Activated CD4-positive, alpha-beta memory T cell treated with anti-CD3 and anti-CD28 coated beads, Interleukin-2, amount 10 ng/mL, durations not matched to agents 7 days and 5 days (primary cell): Measurements from ENCODE around the gene ZNF20. TPM values are rescaled to one million over a fixed set of nuclear protein-coding genes. Genes with fewer than 3 reads are reported as not detected.
A peak's percentile ranks its signal among the peaks of the same experiment; 100 is the strongest.
"Not testable (repeated sequence)": the region's sequence is repeated elsewhere in the genome, so short reads cannot be mapped to it uniquely, and the experiment has no call there.

Experiments
- CTCF ChIA-PET: fragments of 350-600 bp; sonication (Branson Sonifier 250); formaldehyde crosslinking; loops from one replicate; lab custom pipeline; 2021; ENCODE audit warnings: antibody characterized with exemption, inconsistent platforms; lab: Charles Lee
- POLR2A ChIA-PET: fragments of 350-600 bp; sonication (Branson Sonifier 250); formaldehyde crosslinking; loops from one replicate; lab custom pipeline; 2021; ENCODE audit warnings: antibody characterized with exemption; lab: Charles Lee
- DNase-seq: peaks from one replicate; pipeline ENCODE4 v3.0.0-alpha.2; 2020
- H3K27ac Mint-ChIP-seq: one replicate; pipeline ENCODE4 v1.8.0; 2021; ENCODE audit warnings: mild to moderate bottlenecking, mixed read lengths
- H3K27me3 Mint-ChIP-seq: one replicate; pipeline ENCODE4 v1.8.0; 2021; ENCODE audit warnings: mixed read lengths
- H3K36me3 Mint-ChIP-seq: one replicate; pipeline ENCODE4 v1.8.0; 2021; ENCODE audit warnings: low read depth, mixed read lengths
- H3K4me1 Mint-ChIP-seq: one replicate; pipeline ENCODE4 v1.8.0; 2021; ENCODE audit warnings: mixed read lengths
- H3K4me3 Mint-ChIP-seq: one replicate; pipeline ENCODE4 v1.8.0; 2021; ENCODE audit warnings: mild to moderate bottlenecking, mixed read lengths
- H3K9me3 Mint-ChIP-seq: one replicate; pipeline ENCODE4 v1.8.0; 2021; ENCODE audit warnings: mixed read lengths
- total RNA-seq, 2 experiments: library from RNA; stranded (reverse); gene quantifications; one replicate each; pipeline ENCODE4 v1.2.3, GENCODE V29; 2021

Gene ZNF20
- total RNA-seq, 2 experiments from 2014 or later: 5.3 to 5.8 TPM

GRCh38 chr19:12141405-12141736 lies 1.2 kb upstream of the ZNF20 start:
- Mint-ChIP-seq H3K4me1 (peaks cover 31% of the 10 kb centered on the region), H3K4me3 (peak overlapping the region; percentile 92), H3K27me3 (no peaks in the 10 kb centered on the region), H3K9me3 (peaks cover 30% of the 10 kb centered on the region), H3K36me3 (peaks cover 40% of the 10 kb centered on the region), H3K27ac (no peak overlapping the region)
- ChIA-PET POLR2A (interaction anchor here (1.2 to 2.1 kb wide), 5 partner anchors 15 to 217 kb away, joined by 3 to 18 read pairs (median 5); partner anchors contain the start of genes ZNF136, ZNF625 and ZNF700), CTCF (interaction anchor here (1.1 to 2.8 kb wide), 14 partner anchors 14 to 344 kb away, joined by 3 to 43 read pairs (median 6); partner anchors contain the start of genes ZNF443, ZNF491, ZNF625 and ZNF700)
- DNase-seq: no peak

DNA sequence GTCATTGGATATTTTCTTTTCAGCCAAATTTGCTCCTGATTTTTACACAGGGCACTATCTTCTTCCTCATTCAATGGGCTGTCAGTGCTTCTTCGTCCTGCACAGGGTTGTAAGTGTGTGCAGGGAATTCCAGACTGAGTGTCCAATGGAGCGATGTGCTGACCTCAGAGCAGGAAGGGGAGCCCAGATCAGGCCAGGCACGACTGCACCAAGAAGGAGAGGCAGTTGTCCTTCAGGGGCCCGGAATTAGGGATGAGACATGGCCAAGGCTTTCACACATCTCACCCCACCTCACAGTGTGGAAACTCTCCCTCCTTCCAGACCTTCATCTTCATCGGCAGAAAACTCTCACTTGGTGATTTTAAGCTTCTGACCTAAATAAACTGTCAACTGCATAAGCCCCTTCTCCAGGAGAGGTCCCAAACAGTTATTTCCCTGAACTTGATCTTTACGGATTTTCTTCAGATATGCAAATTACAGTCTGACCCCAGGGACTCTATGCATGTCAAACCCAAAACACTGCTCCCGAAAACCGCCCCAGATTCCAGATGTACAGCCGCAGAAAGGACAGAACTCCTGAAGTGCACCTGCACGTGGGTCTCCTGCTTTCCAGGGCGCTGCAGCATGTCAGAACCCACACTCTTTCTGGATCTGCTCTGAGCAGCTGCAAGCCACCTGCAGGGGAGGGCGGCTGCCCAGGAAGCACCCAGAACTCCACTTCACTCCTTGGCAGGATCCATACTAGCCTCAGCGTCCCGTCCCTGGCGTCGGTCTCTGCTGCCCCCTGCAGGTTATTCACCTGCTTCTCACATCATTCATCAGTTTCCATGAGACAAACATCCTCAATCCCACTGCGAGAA lies 625 bp upstream of the ZNF20 start:
- CTCF ChIA-PET: interaction anchor here (1.1 to 2.8 kb wide), 17 partner anchors 14 to 343 kb away, joined by 3 to 43 read pairs (median 5); partner anchors contain the start of genes ZNF136, ZNF443, ZNF491 and ZNF625
- peaks cover 25% of the 10 kb centered on the region for H3K9me3 Mint-ChIP-seq
- DNase-seq: peak; percentile 87
- peak overlapping the region; percentile 64 for H3K27ac Mint-ChIP-seq
- POLR2A ChIA-PET: interaction anchor here (0.6 to 2.1 kb wide), 9 partner anchors 15 to 217 kb away, joined by 3 to 18 read pairs (median 5); partner anchors contain the start of genes ZNF136, ZNF563, ZNF625 and ZNF700
- H3K36me3 Mint-ChIP-seq: peaks cover 36% of the 10 kb centered on the region
- H3K27me3 Mint-ChIP-seq: no peaks in the 10 kb centered on the region
- H3K4me1 Mint-ChIP-seq: peaks cover 31% of the 10 kb centered on the region
- peak overlapping the region; percentile 92 for H3K4me3 Mint-ChIP-seq

- Mint-ChIP-seq H3K27ac (no peak overlapping the region), H3K36me3 (peaks cover 42% of the 10 kb centered on the region), H3K4me3 (peak overlapping the region; percentile 92), H3K27me3 (no peaks in the 10 kb centered on the region), H3K4me1 (peaks cover 31% of the 10 kb centered on the region), H3K9me3 (peaks cover 23% of the 10 kb centered on the region)
- ChIA-PET POLR2A (interaction anchor here (2.0 kb wide), 1 partner anchor 151 kb away, joined by 5 read pairs; no protein-coding TSS in a partner anchor), CTCF (interaction anchor here (2.7 to 2.8 kb wide), 2 partner anchors 79 to 216 kb away, joined by 20 to 43 read pairs; partner anchors contain the start of gene ZNF700)
- DNase-seq: no peak
These were observed 881 bp downstream of the ZNF20 start for GRCh38 chr19:12139269-12139668.

- Mint-ChIP-seq H3K27ac (no peak overlapping the region), H3K27me3 (no peaks in the 10 kb centered on the region), H3K4me3 (no peak overlapping the region), H3K9me3 (peaks cover 38% of the 10 kb centered on the region), H3K36me3 (peaks cover 61% of the 10 kb centered on the region), H3K4me1 (peaks cover 31% of the 10 kb centered on the region)
- ChIA-PET POLR2A (no interaction called here), CTCF (interaction anchor here (0.8 kb wide), 1 partner anchor 213 kb away, joined by 3 read pairs; the partner anchor contains the start of gene ZNF700)
- DNase-seq: no peak
These were observed 2.8 kb downstream of the ZNF20 start for GRCh38 chr19:12137221-12137940.

DNA sequence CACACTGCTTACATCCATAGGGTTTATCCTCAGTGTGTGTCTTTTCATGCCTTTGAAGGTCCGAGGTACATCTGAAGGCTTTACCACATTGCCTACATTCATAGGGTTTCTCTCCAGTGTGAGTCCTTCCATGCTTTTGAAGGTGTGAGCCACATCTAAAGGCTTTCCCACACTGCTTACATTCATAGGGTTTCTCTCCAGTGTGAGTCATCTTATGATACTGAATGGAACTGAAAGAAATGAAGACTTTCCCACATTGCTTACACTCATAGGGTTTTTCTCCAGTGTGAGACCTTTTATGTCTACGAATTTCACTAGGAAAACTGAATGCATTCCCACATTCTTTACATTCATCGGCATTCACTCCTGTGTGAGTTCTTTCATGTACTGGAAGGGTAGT lies 7.1 kb downstream of the ZNF20 start:
- H3K4me3 Mint-ChIP-seq: no peak overlapping the region
- POLR2A ChIA-PET: no interaction called here
- H3K27ac Mint-ChIP-seq: no peak overlapping the region
- peaks cover 7% of the 10 kb centered on the region for H3K4me1 Mint-ChIP-seq
- CTCF ChIA-PET: no interaction called here
- DNase-seq: no peak
- H3K36me3 Mint-ChIP-seq: peaks cover 67% of the 10 kb centered on the region
- H3K9me3 Mint-ChIP-seq: peaks cover 57% of the 10 kb centered on the region
- no peaks in the 10 kb centered on the region for H3K27me3 Mint-ChIP-seq

GRCh38 chr19:12126707-12127106 lies 13.4 kb downstream of the ZNF20 start:
- no peak for DNase-seq
- Mint-ChIP-seq H3K36me3 (peaks cover 11% of the 10 kb centered on the region), H3K27me3 (no peaks in the 10 kb centered on the region), H3K4me1 (no peaks in the 10 kb centered on the region), H3K4me3 (no peak overlapping the region), H3K27ac (no peak overlapping the region), H3K9me3 (peaks cover 37% of the 10 kb centered on the region)
- POLR2A ChIA-PET: no interaction called here
- CTCF ChIA-PET: interaction anchor here (1.3 to 1.7 kb wide), 2 partner anchors 9 to 14 kb away, joined by 4 to 7 read pairs; partner anchors contain the start of gene ZNF20

- POLR2A ChIA-PET: no interaction called here
- H3K4me1 Mint-ChIP-seq: no peaks in the 10 kb centered on the region
- no peak overlapping the region for H3K27ac Mint-ChIP-seq
- H3K4me3 Mint-ChIP-seq: no peak overlapping the region
- H3K27me3 Mint-ChIP-seq: no peaks in the 10 kb centered on the region
- H3K36me3 Mint-ChIP-seq: peaks cover 13% of the 10 kb centered on the region
- CTCF ChIA-PET: no interaction called here
- H3K9me3 Mint-ChIP-seq: peaks cover 31% of the 10 kb centered on the region
- no peak for DNase-seq
These were observed 22.8 kb downstream of the ZNF20 start for GRCh38 chr19:12117201-12117970.

GRCh38 chr19:12113121-12113520 lies 27.0 kb downstream of the ZNF20 start:
- ChIA-PET CTCF (no interaction called here), POLR2A (no interaction called here)
- Mint-ChIP-seq H3K27me3 (no peaks in the 10 kb centered on the region), H3K27ac (no peak overlapping the region), H3K4me3 (no peak overlapping the region), H3K9me3 (peaks cover 49% of the 10 kb centered on the region), H3K4me1 (no peaks in the 10 kb centered on the region), H3K36me3 (peaks cover 38% of the 10 kb centered on the region)
- no peak for DNase-seq

- H3K36me3 Mint-ChIP-seq: peaks cover 38% of the 10 kb centered on the region
- H3K27ac Mint-ChIP-seq: no peak overlapping the region
- H3K4me3 Mint-ChIP-seq: no peak overlapping the region
- ChIA-PET POLR2A (no interaction called here), CTCF (no interaction called here)
- H3K9me3 Mint-ChIP-seq: peaks cover 49% of the 10 kb centered on the region
- H3K27me3 Mint-ChIP-seq: no peaks in the 10 kb centered on the region
- H3K4me1 Mint-ChIP-seq: no peaks in the 10 kb centered on the region
- no peak for DNase-seq
These were observed 27.4 kb downstream of the ZNF20 start for GRCh38 chr19:12112701-12113100.

DNA sequence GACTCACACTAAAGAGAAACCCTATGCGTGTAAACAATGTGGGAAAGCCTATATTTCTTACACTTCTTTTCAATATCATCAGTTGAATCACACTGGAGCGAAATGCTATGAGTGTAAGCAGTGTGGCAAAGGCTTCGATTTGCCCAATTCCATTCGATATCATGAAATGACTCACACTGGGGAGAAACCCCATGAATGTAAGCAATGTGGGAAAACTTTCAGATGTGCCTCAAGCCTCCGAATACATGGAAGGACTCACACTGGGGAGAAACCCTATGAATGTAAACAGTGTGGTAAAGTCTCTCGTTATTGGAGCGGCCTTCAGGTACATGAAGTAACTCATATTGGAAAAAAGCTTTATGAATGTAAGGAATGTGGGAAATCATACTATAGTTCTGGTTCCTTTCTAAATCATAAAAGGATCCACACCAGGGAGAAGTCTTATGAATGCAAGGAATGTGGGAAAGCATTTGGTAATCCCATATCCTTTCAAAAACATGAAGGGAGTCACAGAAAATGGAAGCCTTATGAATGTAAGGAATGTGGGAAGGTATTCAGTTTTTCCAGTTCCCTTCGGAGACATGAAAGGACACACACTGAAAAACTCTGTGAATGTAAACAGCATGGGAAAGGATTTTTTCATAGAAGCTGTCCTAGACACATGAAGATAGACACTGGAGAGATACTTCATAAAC lies 28.1 kb downstream of the ZNF20 start:
- CTCF ChIA-PET: no interaction called here
- no peaks in the 10 kb centered on the region for H3K27me3 Mint-ChIP-seq
- H3K36me3 Mint-ChIP-seq: peaks cover 38% of the 10 kb centered on the region
- H3K27ac Mint-ChIP-seq: no peak overlapping the region
- peaks cover 49% of the 10 kb centered on the region for H3K9me3 Mint-ChIP-seq
- POLR2A ChIA-PET: no interaction called here
- no peak for DNase-seq
- H3K4me3 Mint-ChIP-seq: no peak overlapping the region
- no peaks in the 10 kb centered on the region for H3K4me1 Mint-ChIP-seq

DNA sequence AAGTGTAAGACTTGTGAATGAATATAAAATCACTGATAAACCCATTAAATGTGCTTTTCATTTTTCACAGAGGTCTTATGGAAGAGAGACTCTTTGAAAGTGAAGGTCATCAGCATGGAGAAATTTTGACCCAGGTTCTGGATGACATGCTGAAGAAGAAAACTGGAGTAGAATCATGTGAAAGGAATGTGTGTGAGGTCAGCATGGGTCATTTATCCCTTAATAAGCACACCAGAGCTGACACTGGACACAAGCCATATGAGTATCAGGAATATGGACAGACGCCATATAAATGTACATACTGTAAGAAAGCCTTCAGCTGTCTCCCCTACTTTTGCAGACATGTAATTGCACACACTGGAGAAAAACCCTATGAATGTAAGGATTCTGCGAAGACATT lies 29.0 kb downstream of the ZNF20 start:
- POLR2A ChIA-PET: no interaction called here

DNA sequence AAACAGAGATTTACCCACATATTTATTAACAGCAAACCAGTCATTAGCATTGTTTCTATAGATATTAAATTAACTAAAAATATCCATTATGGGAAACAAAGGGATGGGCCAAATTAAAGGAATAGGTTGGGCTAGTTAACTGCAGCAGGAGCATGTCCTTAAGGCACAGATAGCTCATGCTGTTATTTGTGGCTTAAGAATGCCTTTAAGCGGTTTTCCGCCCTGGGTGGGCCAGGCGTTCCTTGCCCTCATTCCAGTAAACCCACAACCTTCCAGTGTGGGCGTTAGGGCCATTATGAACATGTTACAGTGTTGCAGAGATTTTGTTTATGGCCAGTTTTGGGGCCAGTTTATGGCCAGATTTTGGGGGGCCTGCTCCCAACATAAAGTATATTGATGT lies 36.2 kb downstream of the ZNF20 start:
- peaks cover 43% of the 10 kb centered on the region for H3K9me3 Mint-ChIP-seq
- DNase-seq, H3K4me3 Mint-ChIP-seq, H3K27ac Mint-ChIP-seq, H3K4me1 Mint-ChIP-seq, H3K27me3 Mint-ChIP-seq, POLR2A ChIA-PET, CTCF ChIA-PET, H3K36me3 Mint-ChIP-seq: not testable (repeated sequence)

More for the DNA sequence above, 29.0 kb downstream of the ZNF20 start:
- no peaks in the 10 kb centered on the region for H3K27me3 Mint-ChIP-seq
- no peak overlapping the region for H3K27ac Mint-ChIP-seq
- CTCF ChIA-PET: no interaction called here
- no peak overlapping the region for H3K4me3 Mint-ChIP-seq
- peaks cover 38% of the 10 kb centered on the region for H3K36me3 Mint-ChIP-seq
- peaks cover 44% of the 10 kb centered on the region for H3K9me3 Mint-ChIP-seq
- DNase-seq: no peak
- no peaks in the 10 kb centered on the region for H3K4me1 Mint-ChIP-seq
